Activated CD8-positive, alpha-beta T cell treated with anti-CD3 and anti-CD28 coated beads for 36 hours (primary cell): ENCODE data around the gene ANKMY1. TPM values are rescaled to one million over a fixed set of nuclear protein-coding genes. Genes with fewer than 3 reads are reported as not detected.

Experiments used
- ATAC-seq: fragments of 200-7000 bp; cut with Tn5 transposase; one replicate; pipeline ENCODE4 v1.10.0; 2021; ENCODE audit warnings: mild to moderate bottlenecking, moderate library complexity
- CTCF ChIA-PET: fragments of 350-600 bp; sonication (Branson Sonifier 250); formaldehyde crosslinking; loops from one replicate; lab custom pipeline; 2021; ENCODE audit warnings: antibody characterized with exemption; lab: Charles Lee
- POLR2A ChIA-PET: fragments of 350-600 bp; sonication (Branson Sonifier 250); formaldehyde crosslinking; loops from one replicate; lab custom pipeline; 2021; ENCODE audit warnings: antibody characterized with exemption; lab: Charles Lee
- DNase-seq: peaks from one replicate; pipeline ENCODE4 v3.0.0-alpha.2; 2020
- H3K27ac Mint-ChIP-seq: one replicate; pipeline ENCODE4 v1.8.0; 2021; ENCODE audit warnings: mild to moderate bottlenecking, mixed read lengths
- H3K27me3 Mint-ChIP-seq: one replicate; pipeline ENCODE4 v1.8.0; 2021; ENCODE audit warnings: mixed read lengths
- H3K36me3 Mint-ChIP-seq: one replicate; pipeline ENCODE4 v1.8.0; 2021; ENCODE audit warnings: low read depth, mixed read lengths
- H3K4me1 Mint-ChIP-seq: one replicate; pipeline ENCODE4 v1.8.0; 2021; ENCODE audit warnings: low read depth, mixed read lengths
- H3K4me3 Mint-ChIP-seq: one replicate; pipeline ENCODE4 v1.8.0; 2021; ENCODE audit warnings: mild to moderate bottlenecking, moderate library complexity, mixed read lengths
- H3K9me3 Mint-ChIP-seq: one replicate; pipeline ENCODE4 v1.8.0; 2021; ENCODE audit warnings: mixed read lengths
- intact Hi-C: fragments of 100-400 bp; cut with micrococcal nuclease; formaldehyde crosslinking; loops from one replicate; pipeline ENCODE4 v1.10.0; 2022
- total RNA-seq, 2 experiments: library from RNA; stranded (reverse); gene quantifications; one replicate each; pipeline ENCODE4 v1.2.3, GENCODE V29; 2021
- TF ChIP-seq, protein P1 (sequence below): fragments of 200-600 bp; IDR thresholded peaks from one replicate; pipeline ENCODE4 v1.8.0; 2022; ENCODE audit warnings: antibody characterized with exemption, mild to moderate bottlenecking

Gene ANKMY1
- total RNA-seq, 2 experiments from 2014 or later, result 14.5 to 18.6 TPM

- H3K36me3 Mint-ChIP-seq, result no peaks in the 10 kb centered on the region
- TF ChIP-seq, protein P1, sequence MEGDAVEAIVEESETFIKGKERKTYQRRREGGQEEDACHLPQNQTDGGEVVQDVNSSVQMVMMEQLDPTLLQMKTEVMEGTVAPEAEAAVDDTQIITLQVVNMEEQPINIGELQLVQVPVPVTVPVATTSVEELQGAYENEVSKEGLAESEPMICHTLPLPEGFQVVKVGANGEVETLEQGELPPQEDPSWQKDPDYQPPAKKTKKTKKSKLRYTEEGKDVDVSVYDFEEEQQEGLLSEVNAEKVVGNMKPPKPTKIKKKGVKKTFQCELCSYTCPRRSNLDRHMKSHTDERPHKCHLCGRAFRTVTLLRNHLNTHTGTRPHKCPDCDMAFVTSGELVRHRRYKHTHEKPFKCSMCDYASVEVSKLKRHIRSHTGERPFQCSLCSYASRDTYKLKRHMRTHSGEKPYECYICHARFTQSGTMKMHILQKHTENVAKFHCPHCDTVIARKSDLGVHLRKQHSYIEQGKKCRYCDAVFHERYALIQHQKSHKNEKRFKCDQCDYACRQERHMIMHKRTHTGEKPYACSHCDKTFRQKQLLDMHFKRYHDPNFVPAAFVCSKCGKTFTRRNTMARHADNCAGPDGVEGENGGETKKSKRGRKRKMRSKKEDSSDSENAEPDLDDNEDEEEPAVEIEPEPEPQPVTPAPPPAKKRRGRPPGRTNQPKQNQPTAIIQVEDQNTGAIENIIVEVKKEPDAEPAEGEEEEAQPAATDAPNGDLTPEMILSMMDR, result no peak
- no peaks in the 10 kb centered on the region for H3K9me3 Mint-ChIP-seq
- no peak for DNase-seq
- H3K4me1 Mint-ChIP-seq, result no peaks in the 10 kb centered on the region
- intact Hi-C loops, result no loop called here
- peaks cover 4% of the 10 kb centered on the region for H3K27me3 Mint-ChIP-seq
- CTCF ChIA-PET, result no interaction called here
- H3K4me3 Mint-ChIP-seq, result no peak overlapping the region
- ATAC-seq, result no peak
- H3K27ac Mint-ChIP-seq, result no peak overlapping the region
- POLR2A ChIA-PET, result no interaction called here
Measured at GRCh38 chr2:240460781-240461431, 96.9 kb downstream of the ANKMY1 start.

- Mint-ChIP-seq H3K4me1 (no peaks in the 10 kb centered on the region), H3K27me3 (peaks cover 6% of the 10 kb centered on the region), H3K4me3 (no peak overlapping the region), H3K27ac (no peak overlapping the region), H3K36me3 (no peaks in the 10 kb centered on the region), H3K9me3 (no peaks in the 10 kb centered on the region)
- intact Hi-C loops, result no loop called here
- TF ChIP-seq, protein P1, result no peak
- ATAC-seq (no peak), DNase-seq (peak; percentile 1)
- POLR2A ChIA-PET, result no interaction called here
- CTCF ChIA-PET, result no interaction called here
Measured at GRCh38 chr2:240460253-240460711, 97.5 kb downstream of the ANKMY1 start.

- intact Hi-C loops, result no loop called here
- no peaks in the 10 kb centered on the region for H3K9me3 Mint-ChIP-seq
- peaks cover 11% of the 10 kb centered on the region for H3K27me3 Mint-ChIP-seq
- H3K36me3 Mint-ChIP-seq, result no peaks in the 10 kb centered on the region
- H3K4me3 Mint-ChIP-seq, result no peak overlapping the region
- TF ChIP-seq, protein P1, result no peak
- H3K4me1 Mint-ChIP-seq, result peaks cover 4% of the 10 kb centered on the region
- no peak overlapping the region for H3K27ac Mint-ChIP-seq
- DNase-seq, result peak; percentile 0
- ChIA-PET CTCF (interaction anchor here (0.9 kb wide), 1 partner anchor 55 kb away, joined by 3 read pairs; no protein-coding TSS in a partner anchor), POLR2A (no interaction called here)
- no peak for ATAC-seq
Measured at GRCh38 chr2:240459401-240460252, 98.2 kb downstream of the ANKMY1 start.

DNA sequence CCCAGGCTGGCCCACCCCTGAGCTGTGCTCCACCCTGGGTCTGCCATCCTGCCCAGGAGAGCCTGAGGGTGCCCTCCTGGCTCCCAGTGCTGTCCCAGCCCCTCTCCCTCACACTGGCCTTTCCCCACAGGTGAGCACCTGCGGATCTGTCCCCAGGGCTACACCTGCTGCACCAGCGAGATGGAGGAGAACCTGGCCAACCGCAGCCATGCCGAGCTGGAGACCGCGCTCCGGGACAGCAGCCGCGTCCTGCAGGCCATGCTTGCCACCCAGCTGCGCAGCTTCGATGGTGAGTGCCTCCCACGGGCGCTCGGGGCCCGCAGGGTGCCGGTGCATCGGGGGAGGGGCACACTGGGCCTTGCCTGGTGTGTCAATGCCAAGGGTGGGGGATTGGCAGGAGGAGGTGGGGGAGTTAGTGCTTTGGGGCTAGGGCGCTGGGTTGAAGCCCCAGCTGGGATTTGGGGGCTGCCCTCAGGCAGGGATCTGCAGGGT, 98.8 kb downstream of the ANKMY1 start:
- TF ChIP-seq, protein P1, result no peak
- intact Hi-C loops, result no loop called here
- H3K36me3 Mint-ChIP-seq, result no peaks in the 10 kb centered on the region
- H3K4me1 Mint-ChIP-seq, result peaks cover 7% of the 10 kb centered on the region
- POLR2A ChIA-PET, result no interaction called here
- ATAC-seq, result no peak
- H3K9me3 Mint-ChIP-seq, result no peaks in the 10 kb centered on the region
- DNase-seq, result peak; percentile 1
- H3K27me3 Mint-ChIP-seq, result peaks cover 18% of the 10 kb centered on the region
- H3K27ac Mint-ChIP-seq, result no peak overlapping the region
- CTCF ChIA-PET, result interaction anchor here (0.9 kb wide), 1 partner anchor 55 kb away, joined by 3 read pairs; no protein-coding TSS in a partner anchor
- no peak overlapping the region for H3K4me3 Mint-ChIP-seq
